Fibroblast of the aortic adventitia (primary cell): ENCODE data around the gene CCDC170. TPM values are rescaled to one million over a fixed set of nuclear protein-coding genes. Genes with fewer than 3 reads are reported as not detected.
"Not testable (repeated sequence)": the region's sequence is repeated elsewhere in the genome, so short reads cannot be mapped to it uniquely, and the experiment has no call there.

Source experiments
- DNase-seq: peaks from one replicate; pipeline ENCODE4 v3.0.0-alpha.2; 2010; ENCODE audit warnings: low read depth
- H3K4me3 ChIP-seq: 2 replicates; pipeline ENCODE4 v1.5.1; 2011; ENCODE audit warnings: low read depth, mild to moderate bottlenecking, control low read depth, low read length, moderate library complexity
- CTCF ChIP-seq: IDR thresholded peaks from 2 replicates; pipeline ENCODE4 v1.5.1; 2011; ENCODE audit warnings: mild to moderate bottlenecking, low read length, control low read depth, inconsistent platforms; ENCODE audit not compliant: insufficient read depth
- total RNA-seq: library from RNA; depleted of rRNA; stranded (reverse); fragments of >200 nt; gene quantifications from 2 replicates; pipeline ENCODE4 v1.2.3, GENCODE V29; 2012; ENCODE audit warnings: low replicate concordance

The CCDC170 gene
- total RNA-seq, 1 donor = 0.09 TPM

- no peak for TF ChIP-seq CTCF
- peak; percentile 100 for DNase-seq
- H3K4me3 ChIP-seq = peak within 1 kb of the TSS; percentile 95
Measured at GRCh38 chr6:151451950-151452749, 41.7 kb upstream of the CCDC170 start, which contains the start of gene RMND1. Gene RMND1, minus strand, starts transcription at chr6:151452126. Its CDS starts 6,315 bp downstream, at chr6:151445811.

GRCh38 chr6:151452750-151453427 is 40.9 kb upstream of the CCDC170 start:
- peak; percentile 39 for DNase-seq
- peak overlapping the region; percentile 79 for H3K4me3 ChIP-seq
- TF ChIP-seq CTCF = no peak

GRCh38 chr6:151455751-151456398 is 37.9 kb upstream of the CCDC170 start:
- DNase-seq, H3K4me3 ChIP-seq: not testable (repeated sequence)

GRCh38 chr6:151461673-151462072 is 32.1 kb upstream of the CCDC170 start:
- no peak for TF ChIP-seq CTCF
- no peak for DNase-seq
- H3K4me3 ChIP-seq = no peak overlapping the region

- TF ChIP-seq CTCF = no peak
- DNase-seq = no peak
- H3K4me3 ChIP-seq = no peak overlapping the region
Measured at GRCh38 chr6:151464702-151465101, 29.1 kb upstream of the CCDC170 start.

- TF ChIP-seq CTCF = peak; percentile 68
- H3K4me3 ChIP-seq = no peak overlapping the region
Measured at GRCh38 chr6:151475653-151476523, 17.9 kb upstream of the CCDC170 start.

More at GRCh38 chr6:151475653-151476523, 17.9 kb upstream of the CCDC170 start:
- peak; percentile 79 for DNase-seq
